Adrenal gland (tissue), 12 donors: ENCODE data around the gene IPO11. TPM values are rescaled to one million over a fixed set of nuclear protein-coding genes. Genes with fewer than 3 reads are reported as not detected.

Experiments
- DNase-seq, 7 donors: peaks; one replicate each; pipeline ENCODE4 v3.0.0-alpha.2; 2019 to 2020
- H3K27ac ChIP-seq, 5 donors: fragments of 200-600 bp; sonication (generic) in 4 of 5; 1 replicate in 3 of 5; 2 replicates in 2 of 5; pipeline versions ENCODE4 v1.5.1 to v1.8.0; 2016 to 2020; ENCODE audit warnings: mild to moderate bottlenecking in 1 of 5
- H3K27me3 ChIP-seq: fragments of 200-600 bp; 2 replicates; pipeline ENCODE4 v1.8.0; 2021
- H3K36me3 ChIP-seq, 2 donors: fragments of 200-600 bp; replicated peaks in 1 of 2; 1 replicate in 1 of 2; 2 replicates in 1 of 2; pipeline versions ENCODE4 v1.5.1 to v1.8.0; 2018 to 2022
- H3K4me1 ChIP-seq, 2 donors: fragments of 200-600 bp; replicated peaks in 1 of 2; 1 replicate in 1 of 2; 2 replicates in 1 of 2; pipeline versions ENCODE4 v1.5.1 to v1.8.0; 2018 to 2021
- H3K4me3 ChIP-seq, 4 donors: fragments of 200-600 bp; sonication (generic) in 3 of 4; one replicate each; pipeline ENCODE4 v1.5.1; 2016 to 2018
- H3K9me3 ChIP-seq, 3 donors: fragments of 200-600 bp; sonication (generic) in 1 of 3; replicated peaks in 1 of 3; 1 replicate in 2 of 3; 2 replicates in 1 of 3; pipeline versions ENCODE4 v1.5.1 to v1.8.0; 2016 to 2021
- CTCF ChIP-seq, 6 experiments: fragments of 450-650 bp in 4 of 6; fragments of 200-600 bp in 2 of 6; sonication (generic) in 1 of 6; IDR thresholded peaks; 1 replicate in 5 of 6; 2 replicates in 1 of 6; pipeline versions ENCODE4 v1.5.1 to v1.8.0; 2016 to 2021; ENCODE audit warnings: antibody characterized with exemption in 6 of 6, mild to moderate bottlenecking in 2 of 6, moderate library complexity in 1 of 6
- POLR2A ChIP-seq, 2 donors: fragments of 450-650 bp; IDR thresholded peaks; one replicate each; pipeline ENCODE4 v1.6.1; 2017; ENCODE audit warnings: antibody characterized with exemption in 2 of 2, mild to moderate bottlenecking in 2 of 2, moderate library complexity in 1 of 2
- WGBS, 4 donors: extraction: QIAGEN DNeasy Blood & Tissue Kit in 2 of 4; methylation state at CpG; one replicate each; pipeline versions ENCODE4 v1.1.5 to v1.1.7; 2013 to 2017; 5-methylcytosine and 5-hydroxymethylcytosine counted together
- intact Hi-C, 2 donors: fragments of 100-400 bp; cut with DNase I; formaldehyde crosslinking; loops; one replicate each; pipeline versions ENCODE4 v1.14.1 to v1.15.0; 2022 to 2023
- polyA plus RNA-seq, 3 donors: library from polyadenylated mRNA; stranded (reverse); fragments of 200-250 nt in 2 of 3; fragments of 350-450 nt in 1 of 3; fragmentation: Illumina TruSeq in 1 of 3; extraction: RNeasy Lipid Tissue Mini Kit (QIAGEN cat#74804) in 1 of 3; gene quantifications; one replicate each; pipeline ENCODE4 v1.2.3, GENCODE V29; 2013 to 2014
- total RNA-seq, 9 donors: library from RNA; depleted of rRNA in 4 of 9; stranded (reverse); fragments of >200 nt in 4 of 9; fragments of 120-200 nt in 1 of 9; fragmentation: NEBNext Ultra II Directional in 1 of 9; extraction: Animal tissue kit (Norgen Biotek cat#: 25700) in 1 of 9; gene quantifications; one replicate each; pipeline versions ENCODE4 v1.1.0 to v1.2.4, GENCODE V29; 2013 to 2023
- donor health status: healthy with polysubstance abuse.
- donor health status: Bipolar disorder and iron deficiency.
- donor health status: DM: yes; HTN: yes; CAD: no.
- donor health status: DM: no; HTN: no; CAD: no.
- donor health status: DM: no; HTN: no; CAD: no.
- donor health status: DM: yes; HTN: yes; CAD: no.

Gene IPO11
- total and polyA plus RNA-seq, 12 donors = 6.0 to 33.3 (median 23.7) TPM

GRCh38 chr5:62568143-62568542, 155.6 kb downstream of the IPO11 start:
- Histone ChIP-seq H3K27ac (no peak overlapping the region), H3K4me1 (no peaks in the 10 kb centered on the region), H3K27me3 (no peaks in the 10 kb centered on the region), H3K9me3 (peaks cover 0 to 5% (median 0%) of the 10 kb centered on the region in 3 donors), H3K36me3 (no peaks in the 10 kb centered on the region), H3K4me3 (no peak overlapping the region)
- 95 to 97% (median 96%) methylated on average over 4 of the region's 4 CpGs for WGBS, 4 donors
- intact Hi-C loops = no loop called here
- no peak for DNase-seq
- TF ChIP-seq CTCF (IDR thresholded peaks at IDR 0.05) (no peak), POLR2A (IDR thresholded peaks at IDR 0.05) (no peak)

GRCh38 chr5:62568800-62569432, 156.4 kb downstream of the IPO11 start:
- 96 to 100% (median 99%) methylated on average over 2 of the region's 2 CpGs for WGBS, 4 donors
- DNase-seq = no peak
- Histone ChIP-seq H3K27me3 (no peaks in the 10 kb centered on the region), H3K36me3 (no peaks in the 10 kb centered on the region), H3K9me3 (peaks cover 0 to 5% (median 0%) of the 10 kb centered on the region in 3 donors), H3K4me3 (no peak overlapping the region), H3K4me1 (no peaks in the 10 kb centered on the region), H3K27ac (no peak overlapping the region)
- TF ChIP-seq POLR2A (IDR thresholded peaks at IDR 0.05) (no peak), CTCF (IDR thresholded peaks at IDR 0.05) (no peak)
- intact Hi-C loops = no loop called here

DNA sequence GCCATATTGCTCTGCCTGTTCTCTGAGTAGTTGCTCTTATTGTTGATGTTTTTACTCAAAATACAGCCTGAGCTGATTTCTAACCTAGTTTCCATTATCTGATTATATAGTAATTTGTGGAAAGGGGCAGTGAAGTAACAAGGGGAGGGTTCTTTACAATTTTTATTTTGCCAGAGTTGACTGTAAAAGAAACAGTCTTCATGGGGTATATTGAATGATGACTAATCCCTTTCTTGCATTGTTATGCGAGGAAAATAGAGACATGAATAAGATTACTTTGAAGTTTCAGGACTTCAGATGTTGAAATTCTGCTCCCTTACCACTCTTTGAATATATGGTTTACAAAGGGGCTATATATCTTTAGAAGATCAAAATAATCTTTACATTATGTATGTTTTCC, 156.9 kb downstream of the IPO11 start:
- Histone ChIP-seq H3K27ac (no peak overlapping the region), H3K27me3 (no peaks in the 10 kb centered on the region), H3K4me1 (no peaks in the 10 kb centered on the region), H3K4me3 (no peak overlapping the region), H3K9me3 (peaks cover 0 to 5% (median 0%) of the 10 kb centered on the region in 3 donors), H3K36me3 (no peaks in the 10 kb centered on the region)
- 68 to 86% (median 76%) methylated on average over 1 of the region's 1 CpG for WGBS, 4 donors
- intact Hi-C loops = no loop called here
- TF ChIP-seq POLR2A (IDR thresholded peaks at IDR 0.05) = no peak
- no peak for TF ChIP-seq CTCF (IDR thresholded peaks at IDR 0.05)
- DNase-seq = no peak

DNA sequence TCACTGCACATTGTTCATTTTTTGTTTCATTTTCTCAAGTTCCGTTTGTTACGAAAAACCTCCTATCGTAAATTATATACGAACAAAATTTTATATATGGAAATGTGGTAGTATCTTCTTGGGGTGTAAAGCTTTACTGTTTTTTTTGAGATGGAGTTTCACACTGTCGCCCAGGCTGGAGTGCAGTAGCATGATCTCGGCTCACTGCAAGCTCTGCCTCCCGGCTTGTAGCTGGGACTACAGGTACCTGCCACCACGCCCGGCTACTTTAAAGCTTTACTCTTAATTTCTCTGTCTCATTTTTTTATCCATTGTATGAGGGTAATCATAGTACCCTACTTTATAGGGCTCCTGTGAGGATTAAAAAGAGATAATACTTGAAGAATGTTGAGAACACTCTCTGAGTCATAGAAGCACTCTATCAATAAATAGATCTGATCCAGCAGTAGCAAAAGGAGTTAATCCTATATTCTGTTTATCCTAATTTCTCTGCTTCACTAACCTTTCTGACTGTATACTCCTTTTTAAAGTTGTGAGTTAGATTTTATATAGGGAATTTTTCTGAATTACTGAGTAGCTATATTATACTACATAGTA, 160.5 kb downstream of the IPO11 start:
- intact Hi-C loops = no loop called here
- Histone ChIP-seq H3K4me1 (peaks cover 0 to 4% of the 10 kb centered on the region in 2 donors), H3K27me3 (no peaks in the 10 kb centered on the region), H3K36me3 (no peaks in the 10 kb centered on the region), H3K4me3 (no peak overlapping the region), H3K27ac (no peak overlapping the region), H3K9me3 (no peaks in the 10 kb centered on the region)
- 81 to 94% (median 86%) methylated on average over 9 of the region's 9 CpGs for WGBS, 4 donors
- DNase-seq = no peak
- TF ChIP-seq CTCF (IDR thresholded peaks at IDR 0.05) (no peak), POLR2A (IDR thresholded peaks at IDR 0.05) (no peak)
